Peyer's patch (tissue), 4 donors: ENCODE data around the gene RIOK3. TPM values are rescaled to one million over a fixed set of nuclear protein-coding genes. Genes with fewer than 3 reads are reported as not detected.
"Not testable (repeated sequence)": the region's sequence is repeated elsewhere in the genome, so short reads cannot be mapped to it uniquely, and the experiment has no call there.

ENCODE experiments used
- DNase-seq, 3 donors: peaks; one replicate each; pipeline ENCODE4 v3.0.0-alpha.2; 2017 to 2019
- H3K27ac ChIP-seq, 4 donors: fragments of 200-600 bp; sonication (generic); one replicate each; pipeline ENCODE4 v1.5.1; 2016 to 2019
- H3K27me3 ChIP-seq, 2 donors: fragments of 200-600 bp; sonication (generic); one replicate each; pipeline ENCODE4 v1.5.1; 2019
- H3K36me3 ChIP-seq, 3 donors: fragments of 200-600 bp; sonication (generic); one replicate each; pipeline ENCODE4 v1.5.1; 2016 to 2019
- H3K4me1 ChIP-seq, 4 donors: fragments of 200-600 bp; sonication (generic); one replicate each; pipeline ENCODE4 v1.5.1; 2016 to 2019
- H3K4me3 ChIP-seq, 4 donors: fragments of 200-600 bp; sonication (generic); 1 replicate in 3 of 4; 2 replicates in 1 of 4; pipeline ENCODE4 v1.5.1; 2016 to 2019; ENCODE audit warnings: mild to moderate bottlenecking in 1 of 4
- H3K9me3 ChIP-seq, 4 donors: fragments of 200-600 bp; sonication (generic); one replicate each; pipeline ENCODE4 v1.5.1; 2016 to 2019; ENCODE audit warnings: mild to moderate bottlenecking in 1 of 4
- CTCF ChIP-seq, 6 experiments: fragments of 450-650 bp in 4 of 6; fragments of 200-600 bp in 2 of 6; sonication (generic) in 1 of 6; IDR thresholded peaks; one replicate each; pipeline ENCODE4 v1.5.1; 2017 to 2019; ENCODE audit warnings: antibody characterized with exemption in 6 of 6, mild to moderate bottlenecking in 3 of 6, moderate library complexity in 1 of 6
- POLR2A ChIP-seq, 2 donors: fragments of 450-650 bp; IDR thresholded peaks; one replicate each; pipeline ENCODE4 v1.5.1; 2017; ENCODE audit warnings: antibody characterized with exemption in 2 of 2, mild to moderate bottlenecking in 2 of 2, moderate library complexity in 2 of 2
- total RNA-seq, 4 donors: library from RNA; depleted of rRNA; stranded (reverse); fragments of >200 nt; gene quantifications; one replicate each; pipeline ENCODE4 v1.1.0, GENCODE V29; 2016

The RIOK3 gene
- total RNA-seq, 4 donors from 2014 or later: 66.0 to 262 (median 160) TPM

- no peak overlapping the region for H3K27ac ChIP-seq
- DNase-seq: no peak
- no peaks in the 10 kb centered on the region for H3K9me3 ChIP-seq
- H3K36me3 ChIP-seq: no peaks in the 10 kb centered on the region
- no peak overlapping the region for H3K4me3 ChIP-seq
- no peaks in the 10 kb centered on the region for H3K4me1 ChIP-seq
- TF ChIP-seq CTCF (IDR thresholded peaks at IDR 0.05) (no peak), POLR2A (IDR thresholded peaks at IDR 0.05) (no peak)
- no peaks in the 10 kb centered on the region for H3K27me3 ChIP-seq
These were observed 24.3 kb upstream of the RIOK3 start for GRCh38 chr18:23428821-23429220.

GRCh38 chr18:23429538-23429937, 23.5 kb upstream of the RIOK3 start:
- H3K4me1 ChIP-seq, H3K4me3 ChIP-seq, H3K27me3 ChIP-seq, H3K36me3 ChIP-seq, DNase-seq, H3K9me3 ChIP-seq, H3K27ac ChIP-seq: not testable (repeated sequence)

GRCh38 chr18:23433360-23433759, 19.7 kb upstream of the RIOK3 start:
- TF ChIP-seq POLR2A (IDR thresholded peaks at IDR 0.05) (no peak), CTCF (IDR thresholded peaks at IDR 0.05) (no peak)
- peak in 2 of 3 donors; percentile 76 to 82 for DNase-seq

GRCh38 chr18:23437357-23438045, 15.6 kb upstream of the RIOK3 start:
- peak; percentile 86 to 91 (median 90) for DNase-seq
- H3K4me1 ChIP-seq: no peaks in the 10 kb centered on the region
- no peaks in the 10 kb centered on the region for H3K36me3 ChIP-seq
- TF ChIP-seq CTCF (IDR thresholded peaks at IDR 0.05): no peak
- TF ChIP-seq POLR2A (IDR thresholded peaks at IDR 0.05): no peak
- peak overlapping the region; percentile 48 to 83 (median 70) for H3K4me3 ChIP-seq
- H3K9me3 ChIP-seq: no peaks in the 10 kb centered on the region
- no peaks in the 10 kb centered on the region for H3K27me3 ChIP-seq
- H3K27ac ChIP-seq: peak overlapping the region in 3 of 4 donors; percentile 1 to 75 (median 35)

More at GRCh38 chr18:23433360-23433759, 19.7 kb upstream of the RIOK3 start:
- H3K27ac ChIP-seq: peak overlapping the region in 2 of 4 donors; percentile 51 to 57
- H3K4me1 ChIP-seq: no peaks in the 10 kb centered on the region
- no peak overlapping the region for H3K4me3 ChIP-seq
- no peaks in the 10 kb centered on the region for H3K27me3 ChIP-seq
- no peaks in the 10 kb centered on the region for H3K36me3 ChIP-seq
- H3K9me3 ChIP-seq: no peaks in the 10 kb centered on the region

GRCh38 chr18:23438046-23438377, 15.1 kb upstream of the RIOK3 start:
- Histone ChIP-seq H3K4me1 (no peaks in the 10 kb centered on the region), H3K4me3 (peak overlapping the region; percentile 48 to 83 (median 70)), H3K9me3 (no peaks in the 10 kb centered on the region), H3K27me3 (no peaks in the 10 kb centered on the region), H3K36me3 (no peaks in the 10 kb centered on the region), H3K27ac (peak overlapping the region in 1 of 4 donors; percentile 75)
- TF ChIP-seq POLR2A (IDR thresholded peaks at IDR 0.05): no peak
- no peak for TF ChIP-seq CTCF (IDR thresholded peaks at IDR 0.05)
- no peak for DNase-seq

GRCh38 chr18:23438608-23439366, 14.3 kb upstream of the RIOK3 start:
- no peak overlapping the region for H3K27ac ChIP-seq
- H3K9me3 ChIP-seq: no peaks in the 10 kb centered on the region
- TF ChIP-seq CTCF (IDR thresholded peaks at IDR 0.05) (no peak), POLR2A (IDR thresholded peaks at IDR 0.05) (no peak)
- no peak overlapping the region for H3K4me3 ChIP-seq
- H3K27me3 ChIP-seq: no peaks in the 10 kb centered on the region
- H3K4me1 ChIP-seq: no peaks in the 10 kb centered on the region
- no peaks in the 10 kb centered on the region for H3K36me3 ChIP-seq
- no peak for DNase-seq
